ENCODE results near the gene POLRMT. TPM values are rescaled to one million over a fixed set of nuclear protein-coding genes. Genes with fewer than 3 reads are reported as not detected.

The POLRMT gene
- total RNA-seq, 1 donor from 2014 or later, result 45.3 TPM

GRCh38 chr19:657611-658010 lies 24.3 kb upstream of the POLRMT start:
- Mint-ChIP-seq H3K27me3 (ENCODE audit: low read depth, unreplicated experiment) (no peaks in the 10 kb centered on the region), H3K4me3 (ENCODE audit: unreplicated experiment) (no peak overlapping the region), H3K9me3 (ENCODE audit: unreplicated experiment) (no peaks in the 10 kb centered on the region), H3K27ac (ENCODE audit: unreplicated experiment) (no peak overlapping the region), H3K4me1 (ENCODE audit: low read depth, unreplicated experiment) (peaks cover 10% of the 10 kb centered on the region), H3K36me3 (ENCODE audit: low read depth, unreplicated experiment) (no peaks in the 10 kb centered on the region)
- H3K27ac ChIP-seq (ENCODE audit: low read depth, low read length), result no peak overlapping the region
- DNase-seq (ENCODE audit: low read depth) (no peak), FAIRE-seq (no peak)
- H3K27me3 ChIP-seq (ENCODE audit: insufficient read depth, low read length), result no peaks in the 10 kb centered on the region
- peaks cover 4% of the 10 kb centered on the region for H3K36me3 ChIP-seq (ENCODE audit: insufficient read depth, low read length)
- TF ChIP-seq CTCF (IDR thresholded peaks at IDR 0.05; ENCODE audit: insufficient read depth, low read depth, low read length), result no peak
- no peak for TF ChIP-seq EZH2 (IDR thresholded peaks at IDR 0.05; ENCODE audit: insufficient read depth, low read length)
- H3K9me3 ChIP-seq (ENCODE audit: insufficient read depth, low read depth, low read length), result no peaks in the 10 kb centered on the region
- H2AFZ ChIP-seq (ENCODE audit: low read depth, low read length), result no peak overlapping the region
- H3K9ac ChIP-seq (ENCODE audit: low read length), result no peak overlapping the region
- H3K79me2 ChIP-seq (ENCODE audit: insufficient read depth, low read length), result peaks cover 98% of the 10 kb centered on the region
- H3K4me1 ChIP-seq (ENCODE audit: insufficient read depth, low read length), result peaks cover 24% of the 10 kb centered on the region
- no peak overlapping the region for H3K4me3 ChIP-seq (ENCODE audit: insufficient read depth, low read depth, low read length)
- no peak overlapping the region for H3K4me2 ChIP-seq (ENCODE audit: low read length)
- peaks cover 91% of the 10 kb centered on the region for H4K20me1 ChIP-seq (ENCODE audit: insufficient read depth, low read length)

- peaks cover 98% of the 10 kb centered on the region for H3K79me2 ChIP-seq (ENCODE audit: insufficient read depth, low read length)
- FAIRE-seq (no peak), DNase-seq (ENCODE audit: low read depth) (no peak)
- no peaks in the 10 kb centered on the region for H3K9me3 Mint-ChIP-seq (ENCODE audit: unreplicated experiment)
- no peaks in the 10 kb centered on the region for H3K9me3 ChIP-seq (ENCODE audit: insufficient read depth, low read depth, low read length)
- H3K36me3 ChIP-seq (ENCODE audit: insufficient read depth, low read length), result peaks cover 4% of the 10 kb centered on the region
- peaks cover 96% of the 10 kb centered on the region for H4K20me1 ChIP-seq (ENCODE audit: insufficient read depth, low read length)
- H3K27me3 Mint-ChIP-seq (ENCODE audit: low read depth, unreplicated experiment), result no peaks in the 10 kb centered on the region
- TF ChIP-seq CTCF (IDR thresholded peaks at IDR 0.05; ENCODE audit: insufficient read depth, low read depth, low read length), result no peak
- TF ChIP-seq EZH2 (IDR thresholded peaks at IDR 0.05; ENCODE audit: insufficient read depth, low read length), result no peak
- no peak overlapping the region for H3K4me2 ChIP-seq (ENCODE audit: low read length)
- no peak overlapping the region for H3K27ac ChIP-seq (ENCODE audit: low read depth, low read length)
- H3K4me1 Mint-ChIP-seq (ENCODE audit: low read depth, unreplicated experiment), result peaks cover 10% of the 10 kb centered on the region
- H3K4me3 Mint-ChIP-seq (ENCODE audit: unreplicated experiment), result peak overlapping the region; percentile 50
- H3K4me1 ChIP-seq (ENCODE audit: insufficient read depth, low read length), result peaks cover 20% of the 10 kb centered on the region
- no peaks in the 10 kb centered on the region for H3K36me3 Mint-ChIP-seq (ENCODE audit: low read depth, unreplicated experiment)
- no peak overlapping the region for H3K9ac ChIP-seq (ENCODE audit: low read length)
- H3K4me3 ChIP-seq (ENCODE audit: insufficient read depth, low read depth, low read length), result no peak overlapping the region
- H2AFZ ChIP-seq (ENCODE audit: low read depth, low read length), result no peak overlapping the region
- H3K27ac Mint-ChIP-seq (ENCODE audit: unreplicated experiment), result no peak overlapping the region
- no peaks in the 10 kb centered on the region for H3K27me3 ChIP-seq (ENCODE audit: insufficient read depth, low read length)
Measured at GRCh38 chr19:656751-657559, 23.6 kb upstream of the POLRMT start.

GRCh38 chr19:655691-656090 lies 22.4 kb upstream of the POLRMT start:
- Histone ChIP-seq H2AFZ (ENCODE audit: low read depth, low read length) (no peak overlapping the region), H3K79me2 (ENCODE audit: insufficient read depth, low read length) (peaks cover 95% of the 10 kb centered on the region), H3K4me3 (ENCODE audit: insufficient read depth, low read depth, low read length) (no peak overlapping the region), H4K20me1 (ENCODE audit: insufficient read depth, low read length) (peaks cover 84% of the 10 kb centered on the region), H3K9ac (ENCODE audit: low read length) (no peak overlapping the region), H3K27ac (ENCODE audit: low read depth, low read length) (no peak overlapping the region), H3K27me3 (ENCODE audit: insufficient read depth, low read length) (no peaks in the 10 kb centered on the region), H3K9me3 (ENCODE audit: insufficient read depth, low read depth, low read length) (no peaks in the 10 kb centered on the region), H3K4me2 (ENCODE audit: low read length) (no peak overlapping the region), H3K4me1 (ENCODE audit: insufficient read depth, low read length) (peaks cover 7% of the 10 kb centered on the region), H3K36me3 (ENCODE audit: insufficient read depth, low read length) (peaks cover 4% of the 10 kb centered on the region)
- FAIRE-seq (no peak), DNase-seq (ENCODE audit: low read depth) (no peak)
- Mint-ChIP-seq H3K36me3 (ENCODE audit: low read depth, unreplicated experiment) (no peaks in the 10 kb centered on the region), H3K27ac (ENCODE audit: unreplicated experiment) (peak overlapping the region; percentile 53), H3K9me3 (ENCODE audit: unreplicated experiment) (no peaks in the 10 kb centered on the region), H3K4me3 (ENCODE audit: unreplicated experiment) (no peak overlapping the region), H3K27me3 (ENCODE audit: low read depth, unreplicated experiment) (no peaks in the 10 kb centered on the region), H3K4me1 (ENCODE audit: low read depth, unreplicated experiment) (peaks cover 8% of the 10 kb centered on the region)
- TF ChIP-seq CTCF (IDR thresholded peaks at IDR 0.05; ENCODE audit: insufficient read depth, low read depth, low read length), result no peak

All from astrocyte (in vitro differentiated cells and primary cell).